ENCODE results near the gene PTCH2.

The PTCH2 gene

GRCh38 chr1:44834328-44834727 is 8.7 kb downstream of the PTCH2 start:
- no peak for DNase-seq (ENCODE audit: low read depth)
- no peak overlapping the region for H3K4me3 ChIP-seq (ENCODE audit: control insufficient read depth, low read depth, low read length)
- no peak for TF ChIP-seq CTCF (IDR thresholded peaks at IDR 0.05; ENCODE audit: control insufficient read depth, insufficient read depth, low read depth, low read length, missing control alignments)

GRCh38 chr1:44832056-44832705 is 10.9 kb downstream of the PTCH2 start:
- DNase-seq (ENCODE audit: low read depth) = no peak
- no peak overlapping the region for H3K4me3 ChIP-seq (ENCODE audit: control insufficient read depth, low read depth, low read length)
- TF ChIP-seq CTCF (IDR thresholded peaks at IDR 0.05; ENCODE audit: control insufficient read depth, insufficient read depth, low read depth, low read length, missing control alignments) = no peak

GRCh38 chr1:44831516-44831915 is 11.5 kb downstream of the PTCH2 start:
- no peak for DNase-seq (ENCODE audit: low read depth)
- no peak for TF ChIP-seq CTCF (IDR thresholded peaks at IDR 0.05; ENCODE audit: control insufficient read depth, insufficient read depth, low read depth, low read length, missing control alignments)
- no peak overlapping the region for H3K4me3 ChIP-seq (ENCODE audit: control insufficient read depth, low read depth, low read length)

- DNase-seq (ENCODE audit: low read depth) = no peak
- H3K4me3 ChIP-seq (ENCODE audit: control insufficient read depth, low read depth, low read length) = no peak overlapping the region
- TF ChIP-seq CTCF (IDR thresholded peaks at IDR 0.05; ENCODE audit: control insufficient read depth, insufficient read depth, low read depth, low read length, missing control alignments) = no peak
These were observed 12.2 kb downstream of the PTCH2 start for GRCh38 chr1:44830900-44831304.

GRCh38 chr1:44829506-44830384 is 13.3 kb downstream of the PTCH2 start:
- no peak overlapping the region for H3K4me3 ChIP-seq (ENCODE audit: control insufficient read depth, low read depth, low read length)
- no peak for TF ChIP-seq CTCF (IDR thresholded peaks at IDR 0.05; ENCODE audit: control insufficient read depth, insufficient read depth, low read depth, low read length, missing control alignments)
- no peak for DNase-seq (ENCODE audit: low read depth)

- no peak for DNase-seq (ENCODE audit: low read depth)
- no peak overlapping the region for H3K4me3 ChIP-seq (ENCODE audit: control insufficient read depth, low read depth, low read length)
- TF ChIP-seq CTCF (IDR thresholded peaks at IDR 0.05; ENCODE audit: control insufficient read depth, insufficient read depth, low read depth, low read length, missing control alignments) = no peak
These were observed 14.1 kb downstream of the PTCH2 start for GRCh38 chr1:44828841-44829440.

Data from AG09309 (cell line).